HEK293 (cell line): Measurements from ENCODE around the gene UBE2D1.

ENCODE experiments used
- CTCF ChIA-PET: fragments of 350-600 bp; formaldehyde crosslinking; extraction: SDS; loops from one replicate; lab custom pipeline; 2021; ENCODE audit warnings: antibody characterized with exemption; lab: Yijun Ruan, JAX
- POLR2A ChIA-PET: fragments of 300-600 bp; formaldehyde crosslinking; extraction: SDS; loops from one replicate; lab custom pipeline; 2020; ENCODE audit warnings: antibody characterized with exemption, inconsistent platforms; lab: Yijun Ruan, JAX
- H3K27ac ChIP-seq: fragments of 200-500 bp; sonication (Bioruptor generic); 2 replicates; pipeline ENCODE4 v1.5.1; 2014; ENCODE audit warnings: low read depth, low read length, control low read depth, inconsistent platforms; ENCODE audit errors: extremely low read depth
- H3K36me3 ChIP-seq, 2 experiments: fragments of 200-500 bp in 1 of 2; sonication (Bioruptor generic) in 1 of 2; 1 replicate in 1 of 2; 2 replicates in 1 of 2; pipeline ENCODE4 v1.5.1; 2014 to 2017; ENCODE audit warnings: inconsistent platforms in 2 of 2, low read length in 2 of 2; ENCODE audit not compliant: control insufficient read depth in 2 of 2, insufficient read depth in 1 of 2
- H3K4me1 ChIP-seq: fragments of 200-500 bp; sonication (Bioruptor generic); 2 replicates; pipeline ENCODE4 v1.5.1; 2014; ENCODE audit warnings: mild to moderate bottlenecking, low read length, inconsistent platforms; ENCODE audit not compliant: control insufficient read depth, insufficient read depth
- H3K4me3 ChIP-seq: 2 replicates; pipeline ENCODE4 v1.5.1; 2011; ENCODE audit warnings: low read depth, mild to moderate bottlenecking, control low read depth, low read length, moderate library complexity
- H3K9me3 ChIP-seq: fragments of 200-500 bp; sonication (Bioruptor generic); 2 replicates; pipeline ENCODE4 v1.5.1; 2014; ENCODE audit warnings: low read depth, low read length, inconsistent platforms; ENCODE audit not compliant: control insufficient read depth, insufficient read depth
- GLIS1 ChIP-seq: fragments of 450-650 bp; formaldehyde crosslinking; IDR thresholded peaks from 2 replicates; pipeline ENCODE4 v1.5.1; 2016; ENCODE audit warnings: missing biosample characterization, missing genetic modification characterization
- KLF1 ChIP-seq: fragments of 450-650 bp; formaldehyde crosslinking; IDR thresholded peaks from 2 replicates; pipeline ENCODE4 v1.5.1; 2016; ENCODE audit warnings: missing biosample characterization, missing genetic modification characterization
- ZFHX2 ChIP-seq: fragments of 450-650 bp; formaldehyde crosslinking; conservative IDR thresholded peaks from 2 replicates; pipeline ENCODE4 v1.5.1; 2016; ENCODE audit warnings: missing biosample characterization, missing genetic modification characterization
- ZFP37 ChIP-seq: fragments of 450-650 bp; formaldehyde crosslinking; IDR thresholded peaks from 2 replicates; pipeline ENCODE4 v1.5.1; 2016; ENCODE audit warnings: missing biosample characterization, missing genetic modification characterization
- ZFP41 ChIP-seq: fragments of 450-650 bp; formaldehyde crosslinking; IDR thresholded peaks from 2 replicates; pipeline ENCODE4 v1.5.1; 2016; ENCODE audit warnings: missing biosample characterization, missing genetic modification characterization, borderline replicate concordance
- ZNF157 ChIP-seq: fragments of 450-650 bp; formaldehyde crosslinking; IDR thresholded peaks from 2 replicates; pipeline ENCODE4 v1.5.1; 2016; ENCODE audit warnings: missing biosample characterization, missing genetic modification characterization
- ZNF37A ChIP-seq: fragments of 450-650 bp; IDR thresholded peaks from 2 replicates; pipeline ENCODE4 v1.5.1; 2018; ENCODE audit warnings: missing biosample characterization, missing genetic modification characterization
- ZNF558 ChIP-seq: fragments of 450-650 bp; formaldehyde crosslinking; IDR thresholded peaks from 2 replicates; pipeline ENCODE4 v1.5.1; 2016; ENCODE audit warnings: missing biosample characterization, missing genetic modification characterization
- ZNF658 ChIP-seq: fragments of 450-650 bp; formaldehyde crosslinking; IDR thresholded peaks from 2 replicates; pipeline ENCODE4; 2016; ENCODE audit warnings: missing biosample characterization, missing genetic modification characterization
- ZNF768 ChIP-seq: fragments of 450-650 bp; formaldehyde crosslinking; IDR thresholded peaks from 2 replicates; pipeline ENCODE4 v1.5.1; 2018; ENCODE audit warnings: missing biosample characterization, mild to moderate bottlenecking, missing genetic modification characterization
- ZNF777 ChIP-seq: fragments of 450-650 bp; formaldehyde crosslinking; IDR thresholded peaks from 2 replicates; pipeline ENCODE4 v1.5.1; 2017; ENCODE audit warnings: missing biosample characterization, missing genetic modification characterization, borderline replicate concordance
- TF ChIP-seq, protein P1 (sequence below): fragments of 450-650 bp; formaldehyde crosslinking; IDR thresholded peaks from 2 replicates; pipeline ENCODE4 v1.5.1; 2016; ENCODE audit warnings: missing biosample characterization, missing genetic modification characterization
- TF ChIP-seq, protein P2 (sequence below): fragments of 450-650 bp; formaldehyde crosslinking; IDR thresholded peaks from 2 replicates; pipeline ENCODE4 v1.5.1; 2016; ENCODE audit warnings: missing biosample characterization, missing genetic modification characterization, low read depth
- TF ChIP-seq, protein P3 (sequence below): fragments of 450-650 bp; formaldehyde crosslinking; IDR thresholded peaks from 2 replicates; pipeline ENCODE4 v1.5.1; 2017; ENCODE audit warnings: missing biosample characterization, missing genetic modification characterization
- TF ChIP-seq, protein P4 (sequence below): fragments of 450-650 bp; formaldehyde crosslinking; IDR thresholded peaks from 2 replicates; pipeline ENCODE4 v1.5.0; 2017; ENCODE audit warnings: missing biosample characterization, missing genetic modification characterization, borderline replicate concordance
- TF ChIP-seq, protein P5 (sequence below): fragments of 450-650 bp; IDR thresholded peaks from 2 replicates; pipeline ENCODE4 v1.5.1; 2018; ENCODE audit warnings: missing biosample characterization, mild to moderate bottlenecking, missing genetic modification characterization
- TF ChIP-seq, protein P6 (sequence below): fragments of 450-650 bp; formaldehyde crosslinking; IDR thresholded peaks from 2 replicates; pipeline ENCODE4 v1.5.1; 2017; ENCODE audit warnings: missing biosample characterization, missing genetic modification characterization
- TF ChIP-seq, protein P7 (sequence below): fragments of 450-650 bp; formaldehyde crosslinking; IDR thresholded peaks from 2 replicates; pipeline ENCODE4 v1.5.1; 2016; ENCODE audit warnings: missing biosample characterization, missing genetic modification characterization

The UBE2D1 gene

DNA sequence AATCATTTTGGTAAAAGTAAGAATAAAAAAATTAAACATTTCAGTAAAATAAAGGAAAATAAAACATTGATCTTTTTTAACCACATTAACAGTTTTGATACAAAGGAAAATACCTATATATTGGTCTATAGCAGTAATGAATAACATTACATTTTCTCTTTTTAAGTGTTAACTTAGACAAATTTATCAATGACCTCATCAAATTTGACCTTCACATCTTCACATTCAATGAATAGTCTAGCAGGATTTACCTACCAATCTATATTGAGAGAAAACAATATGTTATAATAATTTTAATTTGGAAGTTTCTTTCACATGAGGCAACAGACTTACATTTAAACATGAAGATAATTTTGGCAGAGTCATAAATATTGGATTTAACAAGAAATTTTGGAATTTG lies 17.9 kb upstream of the UBE2D1 start:
- ChIA-PET CTCF (no interaction called here), POLR2A (no interaction called here)
- TF ChIP-seq, protein P1, sequence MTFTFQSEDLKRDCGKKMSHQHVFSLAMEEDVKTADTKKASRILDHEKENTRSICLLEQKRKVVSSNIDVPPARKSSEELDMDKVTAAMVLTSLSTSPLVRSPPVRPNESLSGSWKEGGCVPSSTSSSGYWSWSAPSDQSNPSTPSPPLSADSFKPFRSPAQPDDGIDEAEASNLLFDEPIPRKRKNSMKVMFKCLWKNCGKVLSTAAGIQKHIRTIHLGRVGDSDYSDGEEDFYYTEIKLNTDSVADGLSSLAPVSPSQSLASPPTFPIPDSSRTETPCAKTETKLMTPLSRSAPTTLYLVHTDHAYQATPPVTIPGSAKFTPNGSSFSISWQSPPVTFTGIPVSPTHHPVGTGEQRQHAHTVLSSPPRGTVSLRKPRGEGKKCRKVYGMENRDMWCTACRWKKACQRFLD (tag by site-specific recombination) = no peak
- TF ChIP-seq, protein P2, sequence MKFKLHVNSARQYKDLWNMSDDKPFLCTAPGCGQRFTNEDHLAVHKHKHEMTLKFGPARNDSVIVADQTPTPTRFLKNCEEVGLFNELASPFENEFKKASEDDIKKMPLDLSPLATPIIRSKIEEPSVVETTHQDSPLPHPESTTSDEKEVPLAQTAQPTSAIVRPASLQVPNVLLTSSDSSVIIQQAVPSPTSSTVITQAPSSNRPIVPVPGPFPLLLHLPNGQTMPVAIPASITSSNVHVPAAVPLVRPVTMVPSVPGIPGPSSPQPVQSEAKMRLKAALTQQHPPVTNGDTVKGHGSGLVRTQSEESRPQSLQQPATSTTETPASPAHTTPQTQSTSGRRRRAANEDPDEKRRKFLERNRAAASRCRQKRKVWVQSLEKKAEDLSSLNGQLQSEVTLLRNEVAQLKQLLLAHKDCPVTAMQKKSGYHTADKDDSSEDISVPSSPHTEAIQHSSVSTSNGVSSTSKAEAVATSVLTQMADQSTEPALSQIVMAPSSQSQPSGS (tag by site-specific recombination) = peak; percentile 74
- Histone ChIP-seq H3K4me3 (no peak overlapping the region), H3K27ac (no peak overlapping the region), H3K36me3 (no peaks in the 10 kb centered on the region), H3K4me1 (no peaks in the 10 kb centered on the region; the same call in 1 of the 2 replicates), H3K9me3 (no peaks in the 10 kb centered on the region)

DNA sequence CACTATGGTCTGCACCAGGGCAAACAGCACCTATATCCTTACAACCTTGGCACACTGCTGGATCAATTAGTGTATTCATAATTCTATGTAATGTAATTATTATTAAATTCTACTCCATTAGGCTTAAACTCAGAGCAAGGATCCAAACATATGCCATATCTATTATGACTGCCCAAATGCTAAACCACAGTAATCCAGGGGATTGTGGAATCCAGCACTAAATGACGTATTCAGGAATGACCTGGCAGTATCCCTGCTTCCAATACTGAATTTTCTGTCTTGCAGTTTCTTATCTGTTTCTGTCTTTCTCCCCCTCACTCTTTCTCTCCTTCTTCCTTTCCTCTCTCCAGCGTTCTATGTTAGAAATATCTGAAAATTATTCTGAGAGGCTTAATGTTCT lies 16.5 kb upstream of the UBE2D1 start:
- Histone ChIP-seq H3K4me3 (no peak overlapping the region), H3K9me3 (no peaks in the 10 kb centered on the region), H3K4me1 (no peaks in the 10 kb centered on the region; the same call in 1 of the 2 replicates), H3K36me3 (no peaks in the 10 kb centered on the region), H3K27ac (no peak overlapping the region)
- TF ChIP-seq ZFP41 (tag by site-specific recombination) = no peak
- no peak for TF ChIP-seq ZNF777
- TF ChIP-seq KLF1 (tag by site-specific recombination) = no peak
- TF ChIP-seq, protein P2 (tag by site-specific recombination) = no peak
- TF ChIP-seq, protein P3, sequence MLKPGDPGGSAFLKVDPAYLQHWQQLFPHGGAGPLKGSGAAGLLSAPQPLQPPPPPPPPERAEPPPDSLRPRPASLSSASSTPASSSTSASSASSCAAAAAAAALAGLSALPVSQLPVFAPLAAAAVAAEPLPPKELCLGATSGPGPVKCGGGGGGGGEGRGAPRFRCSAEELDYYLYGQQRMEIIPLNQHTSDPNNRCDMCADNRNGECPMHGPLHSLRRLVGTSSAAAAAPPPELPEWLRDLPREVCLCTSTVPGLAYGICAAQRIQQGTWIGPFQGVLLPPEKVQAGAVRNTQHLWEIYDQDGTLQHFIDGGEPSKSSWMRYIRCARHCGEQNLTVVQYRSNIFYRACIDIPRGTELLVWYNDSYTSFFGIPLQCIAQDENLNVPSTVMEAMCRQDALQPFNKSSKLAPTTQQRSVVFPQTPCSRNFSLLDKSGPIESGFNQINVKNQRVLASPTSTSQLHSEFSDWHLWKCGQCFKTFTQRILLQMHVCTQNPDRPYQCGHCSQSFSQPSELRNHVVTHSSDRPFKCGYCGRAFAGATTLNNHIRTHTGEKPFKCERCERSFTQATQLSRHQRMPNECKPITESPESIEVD (tag by site-specific recombination) = no peak
- TF ChIP-seq, protein P4, sequence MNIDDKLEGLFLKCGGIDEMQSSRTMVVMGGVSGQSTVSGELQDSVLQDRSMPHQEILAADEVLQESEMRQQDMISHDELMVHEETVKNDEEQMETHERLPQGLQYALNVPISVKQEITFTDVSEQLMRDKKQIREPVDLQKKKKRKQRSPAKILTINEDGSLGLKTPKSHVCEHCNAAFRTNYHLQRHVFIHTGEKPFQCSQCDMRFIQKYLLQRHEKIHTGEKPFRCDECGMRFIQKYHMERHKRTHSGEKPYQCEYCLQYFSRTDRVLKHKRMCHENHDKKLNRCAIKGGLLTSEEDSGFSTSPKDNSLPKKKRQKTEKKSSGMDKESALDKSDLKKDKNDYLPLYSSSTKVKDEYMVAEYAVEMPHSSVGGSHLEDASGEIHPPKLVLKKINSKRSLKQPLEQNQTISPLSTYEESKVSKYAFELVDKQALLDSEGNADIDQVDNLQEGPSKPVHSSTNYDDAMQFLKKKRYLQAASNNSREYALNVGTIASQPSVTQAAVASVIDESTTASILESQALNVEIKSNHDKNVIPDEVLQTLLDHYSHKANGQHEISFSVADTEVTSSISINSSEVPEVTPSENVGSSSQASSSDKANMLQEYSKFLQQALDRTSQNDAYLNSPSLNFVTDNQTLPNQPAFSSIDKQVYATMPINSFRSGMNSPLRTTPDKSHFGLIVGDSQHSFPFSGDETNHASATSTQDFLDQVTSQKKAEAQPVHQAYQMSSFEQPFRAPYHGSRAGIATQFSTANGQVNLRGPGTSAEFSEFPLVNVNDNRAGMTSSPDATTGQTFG = no peak
- TF ChIP-seq ZFP37 (tag by site-specific recombination) = no peak
- TF ChIP-seq, protein P5, sequence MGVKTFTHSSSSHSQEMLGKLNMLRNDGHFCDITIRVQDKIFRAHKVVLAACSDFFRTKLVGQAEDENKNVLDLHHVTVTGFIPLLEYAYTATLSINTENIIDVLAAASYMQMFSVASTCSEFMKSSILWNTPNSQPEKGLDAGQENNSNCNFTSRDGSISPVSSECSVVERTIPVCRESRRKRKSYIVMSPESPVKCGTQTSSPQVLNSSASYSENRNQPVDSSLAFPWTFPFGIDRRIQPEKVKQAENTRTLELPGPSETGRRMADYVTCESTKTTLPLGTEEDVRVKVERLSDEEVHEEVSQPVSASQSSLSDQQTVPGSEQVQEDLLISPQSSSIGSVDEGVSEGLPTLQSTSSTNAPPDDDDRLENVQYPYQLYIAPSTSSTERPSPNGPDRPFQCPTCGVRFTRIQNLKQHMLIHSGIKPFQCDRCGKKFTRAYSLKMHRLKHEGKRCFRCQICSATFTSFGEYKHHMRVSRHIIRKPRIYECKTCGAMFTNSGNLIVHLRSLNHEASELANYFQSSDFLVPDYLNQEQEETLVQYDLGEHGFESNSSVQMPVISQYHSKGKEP (tag by site-specific recombination) = no peak
- no peak for TF ChIP-seq ZNF658 (tag by site-specific recombination)
- TF ChIP-seq GLIS1 = no peak
- TF ChIP-seq ZNF558 (tag by site-specific recombination) = no peak
- TF ChIP-seq, protein P6, sequence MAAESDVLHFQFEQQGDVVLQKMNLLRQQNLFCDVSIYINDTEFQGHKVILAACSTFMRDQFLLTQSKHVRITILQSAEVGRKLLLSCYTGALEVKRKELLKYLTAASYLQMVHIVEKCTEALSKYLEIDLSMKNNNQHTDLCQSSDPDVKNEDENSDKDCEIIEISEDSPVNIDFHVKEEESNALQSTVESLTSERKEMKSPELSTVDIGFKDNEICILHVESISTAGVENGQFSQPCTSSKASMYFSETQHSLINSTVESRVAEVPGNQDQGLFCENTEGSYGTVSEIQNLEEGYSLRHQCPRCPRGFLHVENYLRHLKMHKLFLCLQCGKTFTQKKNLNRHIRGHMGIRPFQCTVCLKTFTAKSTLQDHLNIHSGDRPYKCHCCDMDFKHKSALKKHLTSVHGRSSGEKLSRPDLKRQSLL (tag by site-specific recombination) = no peak
- no peak for TF ChIP-seq ZFHX2 (tag by site-specific recombination)
- TF ChIP-seq ZNF37A (tag by site-specific recombination) = no peak
- TF ChIP-seq, protein P7, sequence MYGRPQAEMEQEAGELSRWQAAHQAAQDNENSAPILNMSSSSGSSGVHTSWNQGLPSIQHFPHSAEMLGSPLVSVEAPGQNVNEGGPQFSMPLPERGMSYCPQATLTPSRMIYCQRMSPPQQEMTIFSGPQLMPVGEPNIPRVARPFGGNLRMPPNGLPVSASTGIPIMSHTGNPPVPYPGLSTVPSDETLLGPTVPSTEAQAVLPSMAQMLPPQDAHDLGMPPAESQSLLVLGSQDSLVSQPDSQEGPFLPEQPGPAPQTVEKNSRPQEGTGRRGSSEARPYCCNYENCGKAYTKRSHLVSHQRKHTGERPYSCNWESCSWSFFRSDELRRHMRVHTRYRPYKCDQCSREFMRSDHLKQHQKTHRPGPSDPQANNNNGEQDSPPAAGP (tag by site-specific recombination) = no peak
- TF ChIP-seq ZNF157 = no peak
- no peak for TF ChIP-seq ZNF768
- ChIA-PET POLR2A (no interaction called here), CTCF (no interaction called here)
